ENCODE results near the gene SORCS2. TPM values are rescaled to one million over a fixed set of nuclear protein-coding genes. Genes with fewer than 3 reads are reported as not detected.

The SORCS2 gene
- total and polyA plus RNA-seq, 2 donors: 2.2 to 2.7 TPM

GRCh38 chr4:7777017-7777710, 584.8 kb downstream of the SORCS2 start:
- Histone ChIP-seq H3K4me1 (ENCODE audit: control insufficient read depth in 2 of 2, insufficient read depth in 2 of 2, low read length in 2 of 2) (no peaks in the 10 kb centered on the region), H3K36me3 (ENCODE audit: control insufficient read depth in 2 of 2, insufficient read depth in 2 of 2, low read length in 1 of 2) (no peaks in the 10 kb centered on the region), H3K4me3 (ENCODE audit: low read length in 2 of 2) (no peak overlapping the region), H3K9me3 (ENCODE audit: control insufficient read depth in 2 of 2, insufficient read depth in 1 of 2, low read length in 1 of 2) (no peaks in the 10 kb centered on the region), H3K27me3 (ENCODE audit: control insufficient read depth in 2 of 2, insufficient read depth in 1 of 2, low read length in 1 of 2) (peaks cover 0 to 2% of the 10 kb centered on the region in 2 donors), H3K27ac (ENCODE audit: low read depth in 1 of 2, low read length in 1 of 2) (no peak overlapping the region)
- DNase-seq (ENCODE audit: low read depth in 6 of 9, low spot score in 9 of 9): no peak
- WGBS: 95% methylated on average over 17 of the region's 17 CpGs

DNA sequence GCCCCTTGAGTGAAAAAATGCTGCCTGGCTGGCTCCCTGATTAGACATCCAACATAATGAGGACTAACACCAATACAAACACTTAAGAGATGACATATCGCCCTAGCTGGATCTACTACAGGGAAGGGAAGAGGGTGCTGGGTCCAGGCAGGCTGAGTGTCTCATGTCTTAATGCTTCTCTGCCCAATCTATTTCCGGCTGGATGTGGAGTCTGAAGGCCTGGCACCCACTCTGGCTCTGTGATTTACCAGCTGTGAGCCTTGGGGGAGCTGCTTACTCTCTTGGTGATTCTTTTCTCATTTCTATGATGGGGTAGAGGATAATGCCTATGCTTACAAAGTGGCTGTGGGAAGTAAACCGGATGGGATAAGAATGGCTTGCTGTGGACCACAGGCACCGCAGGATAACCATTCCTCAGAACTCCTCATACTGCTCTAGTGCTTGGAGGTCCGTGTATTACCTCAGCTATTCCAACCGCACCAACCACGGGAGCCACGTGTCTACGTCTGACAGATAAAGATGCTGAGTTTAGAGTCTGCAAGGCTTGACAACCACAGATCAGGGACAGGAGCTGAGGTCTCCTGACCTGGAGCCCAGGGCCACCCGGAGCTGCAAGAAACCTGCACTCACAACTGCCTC, 585.7 kb downstream of the SORCS2 start:
- no peak overlapping the region for H3K27ac ChIP-seq (ENCODE audit: low read depth in 1 of 2, low read length in 1 of 2)

DNA sequence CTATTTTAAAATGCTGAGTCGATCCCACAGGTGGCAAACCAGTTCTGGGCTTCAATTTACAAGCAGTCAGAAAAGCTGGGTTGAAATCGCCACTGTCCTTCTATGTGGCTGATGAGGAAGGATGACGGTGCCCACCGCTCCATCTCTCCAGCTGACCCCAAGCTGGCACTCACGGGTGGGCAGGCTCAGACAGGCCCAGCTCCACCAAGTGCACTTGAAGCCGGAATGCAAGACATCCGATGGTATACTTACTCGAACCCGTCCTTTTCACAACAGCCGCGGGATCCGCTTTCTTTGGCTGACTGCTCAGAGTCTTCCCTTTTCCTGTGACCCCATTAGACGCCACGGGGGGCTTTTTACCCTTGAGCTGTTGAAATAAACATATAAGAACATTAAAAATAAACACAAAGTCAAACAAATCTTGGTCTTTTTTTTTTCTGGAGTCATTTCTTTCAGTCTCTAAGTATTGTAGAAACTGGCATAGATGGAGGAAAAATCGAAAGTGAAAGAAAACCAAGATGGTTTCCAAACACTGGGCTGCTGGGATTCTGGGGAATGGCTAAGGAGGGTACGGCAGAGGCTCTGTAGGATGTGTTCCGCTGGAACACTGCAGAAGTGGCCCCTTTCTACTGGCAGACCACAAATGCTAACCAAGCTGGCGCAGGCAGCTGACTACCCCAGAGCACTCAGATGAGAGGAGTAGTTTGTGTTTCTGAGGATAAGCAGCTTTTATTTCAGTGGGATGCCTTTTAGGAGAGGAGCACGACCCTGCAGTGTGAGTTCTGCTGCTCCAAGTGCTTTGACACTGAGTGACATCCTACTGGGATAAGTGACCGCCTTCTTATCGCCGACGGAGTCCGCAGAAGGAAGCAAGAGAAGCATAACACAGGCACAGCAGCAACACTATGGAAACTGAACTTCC, 586.4 kb downstream of the SORCS2 start:
- no peak for DNase-seq (ENCODE audit: low read depth in 6 of 9, low spot score in 9 of 9)
- no peaks in the 10 kb centered on the region for H3K4me1 ChIP-seq (ENCODE audit: control insufficient read depth in 2 of 2, insufficient read depth in 2 of 2, low read length in 2 of 2)
- H3K27me3 ChIP-seq (ENCODE audit: control insufficient read depth in 2 of 2, insufficient read depth in 1 of 2, low read length in 1 of 2): peaks cover 0 to 2% of the 10 kb centered on the region in 2 donors
- H3K27ac ChIP-seq (ENCODE audit: low read depth in 1 of 2, low read length in 1 of 2): peak overlapping the region in 1 of 2 donors; percentile 10
- 85% methylated on average over 24 of the region's 24 CpGs for WGBS
- no peak overlapping the region for H3K4me3 ChIP-seq (ENCODE audit: low read length in 2 of 2)
- no peaks in the 10 kb centered on the region for H3K36me3 ChIP-seq (ENCODE audit: control insufficient read depth in 2 of 2, insufficient read depth in 2 of 2, low read length in 1 of 2)
- H3K9me3 ChIP-seq (ENCODE audit: control insufficient read depth in 2 of 2, insufficient read depth in 1 of 2, low read length in 1 of 2): no peaks in the 10 kb centered on the region

More for the DNA sequence above, 585.7 kb downstream of the SORCS2 start:
- 98% methylated on average over 10 of the region's 10 CpGs for WGBS
- DNase-seq (ENCODE audit: low read depth in 6 of 9, low spot score in 9 of 9): no peak
- Histone ChIP-seq H3K4me1 (ENCODE audit: control insufficient read depth in 2 of 2, insufficient read depth in 2 of 2, low read length in 2 of 2) (no peaks in the 10 kb centered on the region), H3K36me3 (ENCODE audit: control insufficient read depth in 2 of 2, insufficient read depth in 2 of 2, low read length in 1 of 2) (no peaks in the 10 kb centered on the region), H3K27me3 (ENCODE audit: control insufficient read depth in 2 of 2, insufficient read depth in 1 of 2, low read length in 1 of 2) (peaks cover 0 to 2% of the 10 kb centered on the region in 2 donors), H3K4me3 (ENCODE audit: low read length in 2 of 2) (no peak overlapping the region), H3K9me3 (ENCODE audit: control insufficient read depth in 2 of 2, insufficient read depth in 1 of 2, low read length in 1 of 2) (no peaks in the 10 kb centered on the region)

DNA sequence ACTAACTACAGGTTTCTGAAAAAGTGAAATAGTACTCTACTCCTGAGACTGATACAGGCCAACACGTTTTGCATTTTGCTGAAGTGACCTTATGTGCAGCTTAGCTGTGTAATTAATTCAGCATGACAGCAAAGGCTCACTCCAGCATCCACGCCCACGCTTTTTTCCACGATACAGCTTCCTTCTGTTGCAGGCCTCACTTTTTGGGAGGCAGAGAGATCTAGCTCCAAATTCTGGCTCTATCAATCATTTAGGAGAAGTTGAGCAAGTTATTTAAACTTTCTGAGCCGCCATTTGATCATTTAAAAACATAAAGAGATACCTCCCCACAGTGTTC, 587.1 kb downstream of the SORCS2 start:
- 69% methylated on average over 5 of the region's 5 CpGs for WGBS
- Histone ChIP-seq H3K27ac (ENCODE audit: low read depth in 1 of 2, low read length in 1 of 2) (no peak overlapping the region), H3K4me3 (ENCODE audit: low read length in 2 of 2) (no peak overlapping the region), H3K9me3 (ENCODE audit: control insufficient read depth in 2 of 2, insufficient read depth in 1 of 2, low read length in 1 of 2) (no peaks in the 10 kb centered on the region), H3K36me3 (ENCODE audit: control insufficient read depth in 2 of 2, insufficient read depth in 2 of 2, low read length in 1 of 2) (no peaks in the 10 kb centered on the region), H3K4me1 (ENCODE audit: control insufficient read depth in 2 of 2, insufficient read depth in 2 of 2, low read length in 2 of 2) (no peaks in the 10 kb centered on the region), H3K27me3 (ENCODE audit: control insufficient read depth in 2 of 2, insufficient read depth in 1 of 2, low read length in 1 of 2) (peaks cover 0 to 2% of the 10 kb centered on the region in 2 donors)
- no peak for DNase-seq (ENCODE audit: low read depth in 6 of 9, low spot score in 9 of 9)

GRCh38 chr4:7780751-7781348, 588.5 kb downstream of the SORCS2 start:
- Histone ChIP-seq H3K36me3 (ENCODE audit: control insufficient read depth in 2 of 2, insufficient read depth in 2 of 2, low read length in 1 of 2) (no peaks in the 10 kb centered on the region), H3K4me1 (ENCODE audit: control insufficient read depth in 2 of 2, insufficient read depth in 2 of 2, low read length in 2 of 2) (no peaks in the 10 kb centered on the region), H3K27me3 (ENCODE audit: control insufficient read depth in 2 of 2, insufficient read depth in 1 of 2, low read length in 1 of 2) (peaks cover 0 to 2% of the 10 kb centered on the region in 2 donors), H3K4me3 (ENCODE audit: low read length in 2 of 2) (no peak overlapping the region), H3K9me3 (ENCODE audit: control insufficient read depth in 2 of 2, insufficient read depth in 1 of 2, low read length in 1 of 2) (no peaks in the 10 kb centered on the region), H3K27ac (ENCODE audit: low read depth in 1 of 2, low read length in 1 of 2) (no peak overlapping the region)
- WGBS: 89% methylated on average over 5 of the region's 5 CpGs
- no peak for DNase-seq (ENCODE audit: low read depth in 6 of 9, low spot score in 9 of 9)

- Histone ChIP-seq H3K4me3 (ENCODE audit: low read length in 2 of 2) (no peak overlapping the region), H3K27ac (ENCODE audit: low read depth in 1 of 2, low read length in 1 of 2) (no peak overlapping the region), H3K36me3 (ENCODE audit: control insufficient read depth in 2 of 2, insufficient read depth in 2 of 2, low read length in 1 of 2) (no peaks in the 10 kb centered on the region), H3K9me3 (ENCODE audit: control insufficient read depth in 2 of 2, insufficient read depth in 1 of 2, low read length in 1 of 2) (no peaks in the 10 kb centered on the region), H3K4me1 (ENCODE audit: control insufficient read depth in 2 of 2, insufficient read depth in 2 of 2, low read length in 2 of 2) (no peaks in the 10 kb centered on the region), H3K27me3 (ENCODE audit: control insufficient read depth in 2 of 2, insufficient read depth in 1 of 2, low read length in 1 of 2) (peaks cover 0 to 2% of the 10 kb centered on the region in 2 donors)
- no peak for DNase-seq (ENCODE audit: low read depth in 6 of 9, low spot score in 9 of 9)
- 43% methylated on average over 13 of the region's 13 CpGs for WGBS
Measured at GRCh38 chr4:7781366-7781765, 589.0 kb downstream of the SORCS2 start.

DNA sequence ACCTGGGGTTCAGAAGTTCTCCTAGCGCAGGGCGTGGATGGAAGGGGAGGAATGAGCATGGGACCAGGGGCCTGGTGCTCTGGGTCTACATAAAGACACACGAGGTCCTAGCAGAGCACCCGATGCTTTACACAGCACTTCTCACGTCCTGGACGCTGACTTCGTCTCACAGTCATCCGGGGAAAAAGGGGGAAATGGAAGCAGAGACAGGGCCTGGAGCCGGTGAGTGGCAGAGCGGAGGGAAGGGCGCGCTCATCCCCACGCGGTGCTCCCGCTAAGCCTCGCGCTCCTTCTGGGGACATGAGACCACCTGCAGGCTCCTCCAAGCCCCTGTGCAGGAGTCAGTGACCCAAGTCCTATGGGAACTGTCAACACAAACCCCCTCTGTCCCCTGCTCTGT, 589.7 kb downstream of the SORCS2 start:
- no peak overlapping the region for H3K27ac ChIP-seq (ENCODE audit: low read depth in 1 of 2, low read length in 1 of 2)
- WGBS: 95% methylated on average over 17 of the region's 17 CpGs
- no peaks in the 10 kb centered on the region for H3K9me3 ChIP-seq (ENCODE audit: control insufficient read depth in 2 of 2, insufficient read depth in 1 of 2, low read length in 1 of 2)
- no peaks in the 10 kb centered on the region for H3K36me3 ChIP-seq (ENCODE audit: control insufficient read depth in 2 of 2, insufficient read depth in 2 of 2, low read length in 1 of 2)
- peaks cover 0 to 2% of the 10 kb centered on the region in 2 donors for H3K27me3 ChIP-seq (ENCODE audit: control insufficient read depth in 2 of 2, insufficient read depth in 1 of 2, low read length in 1 of 2)
- no peak for DNase-seq (ENCODE audit: low read depth in 6 of 9, low spot score in 9 of 9)
- H3K4me1 ChIP-seq (ENCODE audit: control insufficient read depth in 2 of 2, insufficient read depth in 2 of 2, low read length in 2 of 2): no peaks in the 10 kb centered on the region
- H3K4me3 ChIP-seq (ENCODE audit: low read length in 2 of 2): no peak overlapping the region

DNA sequence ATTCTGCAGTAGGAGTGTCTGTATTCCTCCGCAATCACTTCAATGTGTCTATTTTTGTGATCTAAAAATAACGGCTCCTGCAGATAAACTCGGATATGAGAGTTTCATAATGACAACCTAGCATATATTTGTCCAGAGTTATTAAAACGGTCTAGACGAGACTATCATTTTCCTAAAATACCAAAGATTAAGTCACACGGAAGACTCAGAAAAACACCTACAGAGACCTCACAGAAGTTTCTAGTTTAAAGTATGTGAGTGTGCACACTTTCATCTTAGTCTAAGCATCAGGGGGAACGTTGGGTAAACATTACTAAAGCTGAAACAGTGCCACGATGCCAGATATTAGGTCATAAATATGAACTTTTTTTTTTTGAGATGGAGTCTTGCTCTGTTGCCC, 590.4 kb downstream of the SORCS2 start:
- Histone ChIP-seq H3K27ac (ENCODE audit: low read depth in 1 of 2, low read length in 1 of 2) (no peak overlapping the region), H3K36me3 (ENCODE audit: control insufficient read depth in 2 of 2, insufficient read depth in 2 of 2, low read length in 1 of 2) (no peaks in the 10 kb centered on the region), H3K27me3 (ENCODE audit: control insufficient read depth in 2 of 2, insufficient read depth in 1 of 2, low read length in 1 of 2) (peaks cover 0 to 2% of the 10 kb centered on the region in 2 donors), H3K4me1 (ENCODE audit: control insufficient read depth in 2 of 2, insufficient read depth in 2 of 2, low read length in 2 of 2) (no peaks in the 10 kb centered on the region), H3K4me3 (ENCODE audit: low read length in 2 of 2) (no peak overlapping the region), H3K9me3 (ENCODE audit: control insufficient read depth in 2 of 2, insufficient read depth in 1 of 2, low read length in 1 of 2) (no peaks in the 10 kb centered on the region)
- no peak for DNase-seq (ENCODE audit: low read depth in 6 of 9, low spot score in 9 of 9)
- 90% methylated on average over 8 of the region's 8 CpGs for WGBS

Measured in thymus (tissue), 11 donors.